GM18517 (cell line): Measurements from ENCODE around the gene MLKL.
"Not testable (repeated sequence)": the region's sequence is repeated elsewhere in the genome, so short reads cannot be mapped to it uniquely, and the experiment has no call there.

Experiments used
- ATAC-seq: cut with Tn5 transposase; IDR thresholded peaks from one replicate; pipeline ENCODE4 v1.9.1; 2021; ENCODE audit warnings: mild to moderate bottlenecking, moderate library complexity; ENCODE audit not compliant: unreplicated experiment

The MLKL gene

GRCh38 chr16:74709441-74709877 lies 8.8 kb upstream of the MLKL start:
- peak; percentile 85 for ATAC-seq

GRCh38 chr16:74700116-74700437 lies 585 bp downstream of the MLKL start:
- no peak for ATAC-seq

- no peak for ATAC-seq
Measured at GRCh38 chr16:74699666-74700065, 996 bp downstream of the MLKL start.

GRCh38 chr16:74698222-74698621 lies 2.4 kb downstream of the MLKL start:
- no peak for ATAC-seq

- peak; percentile 92 for ATAC-seq
Measured at GRCh38 chr16:74695450-74696422, 4.9 kb downstream of the MLKL start.

GRCh38 chr16:74691093-74691855 lies 9.4 kb downstream of the MLKL start:
- ATAC-seq: no peak

GRCh38 chr16:74682556-74682955 lies 18.1 kb downstream of the MLKL start:
- no peak for ATAC-seq

- ATAC-seq: no peak
Measured at GRCh38 chr16:74680681-74681080, 20.0 kb downstream of the MLKL start.

GRCh38 chr16:74679983-74680382 lies 20.7 kb downstream of the MLKL start:
- ATAC-seq: no peak

GRCh38 chr16:74677868-74678267 lies 22.8 kb downstream of the MLKL start:
- ATAC-seq: no peak

- no peak for ATAC-seq
Measured at GRCh38 chr16:74673876-74674275, 26.8 kb downstream of the MLKL start.

- ATAC-seq: not testable (repeated sequence)
Measured at GRCh38 chr16:74668877-74669276, 31.8 kb downstream of the MLKL start.

GRCh38 chr16:74667255-74667700 lies 33.4 kb downstream of the MLKL start:
- no peak for ATAC-seq

GRCh38 chr16:74666425-74667254 lies 34.0 kb downstream of the MLKL start, which contains the start of gene RFWD3:
Gene RFWD3, minus strand, starts transcription at chr16:74666877. Its CDS starts 5,428 bp downstream, at chr16:74661449.
- ATAC-seq: peak; percentile 100

GRCh38 chr16:74666010-74666421 lies 34.6 kb downstream of the MLKL start:
- ATAC-seq: no peak

- ATAC-seq: no peak
Measured at GRCh38 chr16:74661064-74661463, 39.6 kb downstream of the MLKL start.

- no peak for ATAC-seq
Measured at GRCh38 chr16:74660383-74660782, 40.3 kb downstream of the MLKL start.

GRCh38 chr16:74659041-74659440 lies 41.6 kb downstream of the MLKL start:
- no peak for ATAC-seq

- ATAC-seq: no peak
Measured at GRCh38 chr16:74657870-74658642, 42.6 kb downstream of the MLKL start.

- ATAC-seq: no peak
Measured at GRCh38 chr16:74654536-74655050, 46.1 kb downstream of the MLKL start.
